ENCODE data around the gene EGFLAM.

GRCh38 chr5:38453921-38454320, 195.6 kb downstream of the EGFLAM start:
- TF ChIP-seq CTCF (conservative IDR thresholded peaks at IDR 0.05; ENCODE audit: low read depth in 2 of 2) (no peak), REST (IDR thresholded peaks at IDR 0.05; ENCODE audit: unreplicated experiment) (no peak), EZH2 (IDR thresholded peaks at IDR 0.05; ENCODE audit: low read depth, unreplicated experiment) (no peak), ZNF331 (CRISPR knock-in tag; IDR thresholded peaks at IDR 0.05; ENCODE audit: low read depth) (no peak)

Measured in GM23338 (cell line).